IMR-90 (cell line): Measurements from ENCODE around the gene ZNRF3. TPM values are rescaled to one million over a fixed set of nuclear protein-coding genes. Genes with fewer than 3 reads are reported as not detected.

ENCODE experiments used
- ATAC-seq: fragments of 200-7000 bp; cut with Tn5 transposase; 2 replicates; pipeline ENCODE4 v1.9.1; 2020; ENCODE audit warnings: low read depth, mild to moderate bottlenecking, moderate library complexity
- BruUV-seq: library from RNA; stranded (reverse); fragments of 400-500 nt; replicated peaks from 2 replicates; lab custom pipeline; 2021; lab: Mats Ljungman, UMichigan
- CTCF ChIA-PET: fragments of 300-600 bp; formaldehyde crosslinking; extraction: SDS; loops from one replicate; lab custom pipeline; 2021; ENCODE audit warnings: antibody characterized with exemption; lab: Yijun Ruan, JAX
- POLR2A ChIA-PET: fragments of 300-600 bp; sonication (Branson Sonifier 250); formaldehyde crosslinking; loops from one replicate; lab custom pipeline; 2022; ENCODE audit warnings: antibody characterized with exemption; ENCODE audit not compliant: unreplicated experiment; lab: Charles Lee
- DNase-seq: peaks from one replicate; pipeline ENCODE4 v3.0.0; 2013
- H2AFZ ChIP-seq: replicated peaks from 2 replicates; pipeline ENCODE3; 2013; ENCODE audit warnings: low read length, mild to moderate bottlenecking; ENCODE audit not compliant: poor library complexity
- H2AK5ac ChIP-seq: 2 replicates; pipeline ENCODE4 v1.6.1; 2013; ENCODE audit warnings: low read depth, low read length, inconsistent platforms
- H2AK9ac ChIP-seq: replicated peaks from 2 replicates; pipeline ENCODE3; 2013; ENCODE audit warnings: mild to moderate bottlenecking, low read depth, low read length, moderate library complexity; ENCODE audit not compliant: poor library complexity
- H2BK120ac ChIP-seq: 2 replicates; pipeline ENCODE4 v1.6.1; 2013; ENCODE audit warnings: low read depth, low read length, inconsistent platforms
- H2BK15ac ChIP-seq: 3 replicates; pipeline ENCODE4 v1.6.1; 2013; ENCODE audit warnings: low read depth, low read length, inconsistent platforms
- H2BK20ac ChIP-seq: 2 replicates; pipeline ENCODE4 v1.6.1; 2013; ENCODE audit warnings: low read depth, mild to moderate bottlenecking, inconsistent platforms, low read length, moderate library complexity
- H2BK5ac ChIP-seq: 2 replicates; pipeline ENCODE4 v1.6.1; 2013; ENCODE audit warnings: mild to moderate bottlenecking, low read depth, low read length, inconsistent platforms; ENCODE audit not compliant: poor library complexity, severe bottlenecking
- H3K14ac ChIP-seq: replicated peaks from 2 replicates; pipeline ENCODE4 v1.6.1; 2013; ENCODE audit warnings: low read depth, low read length, inconsistent platforms
- H3K18ac ChIP-seq: 2 replicates; pipeline ENCODE4 v1.6.1; 2013; ENCODE audit warnings: low read depth, low read length, control low read depth
- H3K23ac ChIP-seq: 2 replicates; pipeline ENCODE4 v1.6.1; 2013; ENCODE audit warnings: low read depth, low read length, inconsistent platforms
- H3K27ac ChIP-seq: 2 replicates; pipeline ENCODE4 v1.5.1; 2013; ENCODE audit warnings: mild to moderate bottlenecking, control low read depth, low read length; ENCODE audit not compliant: insufficient read depth
- H3K27me3 ChIP-seq: 2 replicates; pipeline ENCODE4 v1.6.1; 2013; ENCODE audit warnings: low read length; ENCODE audit not compliant: control insufficient read depth, insufficient read depth
- H3K36me3 ChIP-seq: 2 replicates; pipeline ENCODE4 v1.6.1; 2013; ENCODE audit warnings: low read length, mixed read lengths; ENCODE audit not compliant: control insufficient read depth, insufficient read depth
- H3K4ac ChIP-seq: 2 replicates; pipeline ENCODE4 v1.6.1; 2013; ENCODE audit warnings: low read depth, low read length, inconsistent platforms
- H3K4me1 ChIP-seq: 2 replicates; pipeline ENCODE4 v1.6.1; 2013; ENCODE audit warnings: low read length, mixed read lengths; ENCODE audit not compliant: control insufficient read depth, insufficient read depth
- H3K4me2 ChIP-seq: 2 replicates; pipeline ENCODE4 v1.6.1; 2013; ENCODE audit warnings: low read depth, mild to moderate bottlenecking, control low read depth, low read length, moderate library complexity
- H3K4me3 ChIP-seq: 2 replicates; pipeline ENCODE4 v1.5.1; 2013; ENCODE audit warnings: low read depth, mild to moderate bottlenecking, control low read depth, low read length, moderate library complexity; ENCODE audit not compliant: insufficient read depth
- H3K56ac ChIP-seq: 2 replicates; pipeline ENCODE4 v1.6.1; 2013; ENCODE audit warnings: low read length, inconsistent platforms; ENCODE audit not compliant: insufficient read depth; ENCODE audit errors: extremely low read depth
- H3K79me1 ChIP-seq, 2 experiments: 2 replicates each; pipeline ENCODE4 v1.6.1; 2013; ENCODE audit warnings: low read length in 2 of 2, inconsistent platforms in 1 of 2, low read depth in 1 of 2
- H3K9ac ChIP-seq: 2 replicates; pipeline ENCODE4 v1.6.1; 2013; ENCODE audit warnings: low read depth, low read length, control low read depth
- H3K9me1 ChIP-seq: 2 replicates; pipeline ENCODE4 v1.6.1; 2013; ENCODE audit warnings: low read length, inconsistent platforms; ENCODE audit not compliant: insufficient read depth
- H3K9me3 ChIP-seq: 2 replicates; pipeline ENCODE4 v1.6.1; 2013; ENCODE audit warnings: low read length; ENCODE audit not compliant: control insufficient read depth, insufficient read depth
- H4K20me1 ChIP-seq: 2 replicates; pipeline ENCODE4 v1.6.1; 2013; ENCODE audit warnings: low read length, inconsistent platforms; ENCODE audit not compliant: insufficient read depth
- H4K5ac ChIP-seq: 2 replicates; pipeline ENCODE4 v1.6.1; 2013; ENCODE audit warnings: mild to moderate bottlenecking, low read depth, low read length, control low read depth
- H4K8ac ChIP-seq, 2 experiments: 2 replicates each; pipeline ENCODE4 v1.6.1; 2013; ENCODE audit warnings: low read depth in 2 of 2, low read length in 2 of 2, control low read depth in 1 of 2, inconsistent platforms in 1 of 2
- H4K91ac ChIP-seq: 2 replicates; pipeline ENCODE4 v1.6.1; 2013; ENCODE audit warnings: low read depth, low read length, inconsistent platforms; ENCODE audit not compliant: insufficient read depth
- BHLHE40 ChIP-seq: fragments of 150-350 bp; IDR thresholded peaks from 2 replicates; pipeline ENCODE4 v1.6.1; 2016; ENCODE audit warnings: mild to moderate bottlenecking, low read depth, low read length
- ELK1 ChIP-seq: fragments of 150-350 bp; IDR thresholded peaks from 2 replicates; pipeline ENCODE4 v1.6.1; 2016; ENCODE audit warnings: low read depth, mild to moderate bottlenecking, low read length, moderate library complexity, borderline replicate concordance
- MAFK ChIP-seq: IDR thresholded peaks from 2 replicates; pipeline ENCODE4 v1.6.1; 2012; ENCODE audit warnings: low read depth, low read length, improper control_type of control experiment
- MAZ ChIP-seq: IDR thresholded peaks from 2 replicates; pipeline ENCODE4 v1.6.1; 2012; ENCODE audit warnings: low read depth, mild to moderate bottlenecking, low read length, improper control_type of control experiment, moderate library complexity, borderline replicate concordance
- MXI1 ChIP-seq: IDR thresholded peaks from 2 replicates; pipeline ENCODE4 v1.6.1; 2012; ENCODE audit warnings: low read depth, mild to moderate bottlenecking, low read length, moderate library complexity, borderline replicate concordance
- NFE2L2 ChIP-seq: fragments of 150-350 bp; IDR thresholded peaks from 2 replicates; pipeline ENCODE4 v1.6.1; 2016; ENCODE audit warnings: low read depth, mild to moderate bottlenecking, low read length
- POLR2A ChIP-seq: IDR thresholded peaks from 2 replicates; pipeline ENCODE4 v1.6.1; 2012; ENCODE audit warnings: mild to moderate bottlenecking, low read depth, low read length
- RCOR1 ChIP-seq: IDR thresholded peaks from 2 replicates; pipeline ENCODE4 v1.6.1; 2012; ENCODE audit warnings: mild to moderate bottlenecking, low read length, improper control_type of control experiment; ENCODE audit not compliant: insufficient replicate concordance
- USF2 ChIP-seq: fragments of 150-350 bp; IDR thresholded peaks from 2 replicates; pipeline ENCODE4 v1.6.1; 2017; ENCODE audit warnings: mild to moderate bottlenecking, antibody characterized with exemption, low read length, low read depth
- WGBS, 2 experiments: methylation state at CpG; one replicate each; pipeline versions ENCODE4 v1.1.5 to v1.1.7; 2013; ENCODE audit warnings: missing lambda C conversion rate in 2 of 2; ENCODE audit not compliant: insufficient read length in 1 of 2; ENCODE audit errors: extremely low coverage in 2 of 2; 5-methylcytosine and 5-hydroxymethylcytosine counted together
- dilution Hi-C: fragments of 300-500 bp; cut with HindIII; formaldehyde crosslinking; loops from one replicate; pipeline ENCODE4 v1.14.3; 2018; ENCODE audit warnings: low sequenced_read_pairs; ENCODE audit not compliant: unreplicated experiment
- in situ Hi-C: fragments of 300-500 bp; cut with MboI; formaldehyde crosslinking; loops from 3 replicates; pipeline ENCODE4 v1.14.3; 2019; ENCODE audit warnings: low sequenced_read_pairs, inconsistent platforms, mixed read lengths
- intact Hi-C: fragments of 100-400 bp; cut with micrococcal nuclease; formaldehyde crosslinking; loops from 2 replicates; pipeline ENCODE4 v1.10.0; 2022
- polyA plus RNA-seq, 3 experiments: library from polyadenylated mRNA; depleted of rRNA; stranded (reverse); fragments of >200 nt; gene quantifications; 2 replicates each; pipeline ENCODE4 v1.2.3, GENCODE V29; 2012; ENCODE audit warnings: low replicate concordance in 1 of 3
- total RNA-seq: library from RNA; depleted of rRNA; stranded (reverse); fragments of >200 nt; gene quantifications from 2 replicates; pipeline ENCODE4 v1.2.3, GENCODE V29; 2012

ZNRF3 gene
- total and polyA plus RNA-seq, 2 of the 4 experiments (the other 2 are of a cell fraction), result 1.4 to 2.4 TPM

- Histone ChIP-seq H3K9me1 (peaks cover 3% of the 10 kb centered on the region; the same call in 1 of the 2 replicates), H3K4ac (no peak overlapping the region), H2AFZ (no peak overlapping the region), H2BK120ac (no peak overlapping the region), H3K23ac (no peak overlapping the region), H3K27me3 (no peaks in the 10 kb centered on the region), H3K4me2 (no peak overlapping the region), H2BK15ac (no peak overlapping the region), H2AK5ac (no peak overlapping the region), H3K27ac (no peak overlapping the region), H3K14ac (no peak overlapping the region), H3K56ac (no peak overlapping the region), H4K8ac (no peak overlapping the region), H2BK5ac (no peak overlapping the region), H3K9me3 (no peaks in the 10 kb centered on the region), H4K5ac (no peak overlapping the region), H2BK20ac (no peak overlapping the region), H3K4me3 (no peak overlapping the region), H3K4me1 (no peaks in the 10 kb centered on the region), H2AK9ac (no peak overlapping the region), H4K91ac (no peak overlapping the region), H3K79me1 (peaks cover 9 to 16% of the 10 kb centered on the region in 2 experiments; a peak in 3 of 4 replicates), H3K36me3 (no peaks in the 10 kb centered on the region), H3K9ac (no peak overlapping the region), H4K20me1 (no peaks in the 10 kb centered on the region), H3K18ac (no peak overlapping the region)
- dilution Hi-C loops (no loop called here), in situ Hi-C loops (no loop called here), intact Hi-C loops (no loop called here)
- ATAC-seq (no peak), DNase-seq (no peak)
- no TSS peak for BruUV-seq
- no CpG with 5 or more reads among the region's 5 CpGs for WGBS, 2 experiments
- POLR2A ChIA-PET, result no interaction called here
- TF ChIP-seq RCOR1 (no peak), ELK1 (no peak), POLR2A (no peak), BHLHE40 (no peak), MXI1 (no peak), MAFK (no peak), USF2 (no peak), NFE2L2 (no peak), MAZ (no peak)
- CTCF ChIA-PET, result no interaction called here
Observed at GRCh38 chr22:28940441-28940840, 57.1 kb downstream of the ZNRF3 start.
